Endothelial cell (in vitro differentiated cells): ENCODE measurements around the gene SENP3. TPM values are rescaled to one million over a fixed set of nuclear protein-coding genes. Genes with fewer than 3 reads are reported as not detected.

ENCODE experiments used
- DNase-seq: peaks from one replicate; pipeline ENCODE4 v3.0.0; 2021; ENCODE audit warnings: low spot score
- H3K27ac Mint-ChIP-seq: one replicate; pipeline ENCODE4 v1.8.0; 2021; ENCODE audit warnings: mixed read lengths, inconsistent platforms; ENCODE audit not compliant: unreplicated experiment
- H3K27me3 Mint-ChIP-seq: one replicate; pipeline ENCODE4 v1.8.0; 2021; ENCODE audit warnings: mild to moderate bottlenecking, moderate library complexity, mixed read lengths, inconsistent platforms; ENCODE audit not compliant: unreplicated experiment
- H3K36me3 Mint-ChIP-seq: one replicate; pipeline ENCODE4 v1.8.0; 2021; ENCODE audit warnings: mild to moderate bottlenecking, low read depth, mixed read lengths, inconsistent platforms; ENCODE audit not compliant: unreplicated experiment
- H3K4me1 Mint-ChIP-seq: one replicate; pipeline ENCODE4 v1.8.0; 2021; ENCODE audit warnings: mild to moderate bottlenecking, mixed read lengths, inconsistent platforms; ENCODE audit not compliant: unreplicated experiment
- H3K4me3 Mint-ChIP-seq: one replicate; pipeline ENCODE4 v1.8.0; 2021; ENCODE audit warnings: mild to moderate bottlenecking, mixed read lengths, inconsistent platforms; ENCODE audit not compliant: unreplicated experiment
- H3K9me3 Mint-ChIP-seq: one replicate; pipeline ENCODE4 v1.8.0; 2021; ENCODE audit warnings: mixed read lengths, inconsistent platforms; ENCODE audit not compliant: unreplicated experiment
- CTCF ChIP-seq: fragments of 200-600 bp; sonication (generic); IDR thresholded peaks from one replicate; pipeline ENCODE4 v1.5.0; 2021; ENCODE audit warnings: antibody characterized with exemption; ENCODE audit not compliant: unreplicated experiment
- total RNA-seq: library from RNA; stranded (reverse); fragmentation: NEBNext Ultra II Directional; extraction: Animal tissue kit (Norgen Biotek cat#: 25700); gene quantifications from one replicate; pipeline ENCODE4 v1.2.1, GENCODE V29; 2021; ENCODE audit not compliant: unreplicated experiment

Gene SENP3
- total RNA-seq, 1 donor from 2014 or later = 57.8 TPM

GRCh38 chr17:7515911-7516610 lies 45.7 kb upstream of the SENP3 start:
- Mint-ChIP-seq H3K4me1 (no peaks in the 10 kb centered on the region), H3K9me3 (no peaks in the 10 kb centered on the region), H3K4me3 (peak overlapping the region; percentile 47), H3K27ac (no peak overlapping the region), H3K27me3 (peaks cover 5% of the 10 kb centered on the region), H3K36me3 (peaks cover 20% of the 10 kb centered on the region)
- TF ChIP-seq CTCF = no peak
- DNase-seq = no peak

GRCh38 chr17:7523033-7523432 lies 38.7 kb upstream of the SENP3 start:
- peaks cover 3% of the 10 kb centered on the region for H3K9me3 Mint-ChIP-seq
- DNase-seq = no peak
- no peaks in the 10 kb centered on the region for H3K4me1 Mint-ChIP-seq
- H3K4me3 Mint-ChIP-seq = no peak overlapping the region
- peak; percentile 25 for TF ChIP-seq CTCF
- no peak overlapping the region for H3K27ac Mint-ChIP-seq
- H3K36me3 Mint-ChIP-seq = no peaks in the 10 kb centered on the region
- peaks cover 2% of the 10 kb centered on the region for H3K27me3 Mint-ChIP-seq

DNA sequence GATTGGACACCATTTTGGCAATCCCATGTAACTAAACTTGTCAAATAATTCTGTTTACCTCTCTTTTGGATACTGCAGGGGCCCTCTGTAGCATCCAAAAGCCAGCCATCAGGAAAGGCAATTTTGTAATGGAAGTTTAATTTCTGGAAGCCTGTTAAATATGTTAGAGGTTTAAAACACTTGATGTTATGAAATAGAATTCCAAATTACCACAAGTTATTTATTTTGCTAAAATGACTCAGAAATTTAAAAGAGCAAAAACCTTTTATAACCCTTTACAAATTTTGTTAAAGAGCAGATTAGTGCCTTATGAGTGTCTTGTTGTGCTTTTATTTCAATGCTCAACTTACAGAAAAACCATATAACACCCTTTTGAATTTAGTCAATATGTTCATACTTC lies 32.9 kb upstream of the SENP3 start:
- Mint-ChIP-seq H3K27me3 (no peaks in the 10 kb centered on the region), H3K9me3 (peaks cover 3% of the 10 kb centered on the region), H3K4me3 (no peak overlapping the region), H3K4me1 (no peaks in the 10 kb centered on the region), H3K36me3 (peaks cover 4% of the 10 kb centered on the region), H3K27ac (no peak overlapping the region)
- DNase-seq = no peak
- TF ChIP-seq CTCF = no peak

- no peak for TF ChIP-seq CTCF
- no peak overlapping the region for H3K27ac Mint-ChIP-seq
- no peak overlapping the region for H3K4me3 Mint-ChIP-seq
- H3K9me3 Mint-ChIP-seq = peaks cover 3% of the 10 kb centered on the region
- H3K36me3 Mint-ChIP-seq = peaks cover 4% of the 10 kb centered on the region
- no peaks in the 10 kb centered on the region for H3K4me1 Mint-ChIP-seq
- H3K27me3 Mint-ChIP-seq = no peaks in the 10 kb centered on the region
- no peak for DNase-seq
Measured at GRCh38 chr17:7530023-7530900, 31.5 kb upstream of the SENP3 start.

GRCh38 chr17:7538050-7538449 lies 23.7 kb upstream of the SENP3 start:
- H3K4me3 Mint-ChIP-seq = no peak overlapping the region
- H3K36me3 Mint-ChIP-seq = no peaks in the 10 kb centered on the region
- H3K27ac Mint-ChIP-seq = no peak overlapping the region
- DNase-seq = no peak
- H3K9me3 Mint-ChIP-seq = no peaks in the 10 kb centered on the region
- H3K27me3 Mint-ChIP-seq = peaks cover 2% of the 10 kb centered on the region
- H3K4me1 Mint-ChIP-seq = no peaks in the 10 kb centered on the region
- no peak for TF ChIP-seq CTCF
